IMR-90 (cell line): ENCODE data around the gene CPTP. TPM values are rescaled to one million over a fixed set of nuclear protein-coding genes. Genes with fewer than 3 reads are reported as not detected.

Experiments
- ATAC-seq: fragments of 200-7000 bp; cut with Tn5 transposase; 2 replicates; pipeline ENCODE4 v1.9.1; 2020; ENCODE audit warnings: low read depth, mild to moderate bottlenecking, moderate library complexity
- BruUV-seq: library from RNA; stranded (reverse); fragments of 400-500 nt; replicated peaks from 2 replicates; lab custom pipeline; 2021; lab: Mats Ljungman, UMichigan
- CTCF ChIA-PET: fragments of 300-600 bp; formaldehyde crosslinking; extraction: SDS; loops from one replicate; lab custom pipeline; 2021; ENCODE audit warnings: antibody characterized with exemption; lab: Yijun Ruan, JAX
- POLR2A ChIA-PET: fragments of 300-600 bp; sonication (Branson Sonifier 250); formaldehyde crosslinking; loops from one replicate; lab custom pipeline; 2022; ENCODE audit warnings: antibody characterized with exemption; ENCODE audit not compliant: unreplicated experiment; lab: Charles Lee
- DNase-seq: peaks from one replicate; pipeline ENCODE4 v3.0.0; 2013
- H2AFZ ChIP-seq: replicated peaks from 2 replicates; pipeline ENCODE3; 2013; ENCODE audit warnings: low read length, mild to moderate bottlenecking; ENCODE audit not compliant: poor library complexity
- H2AK5ac ChIP-seq: 2 replicates; pipeline ENCODE4 v1.6.1; 2013; ENCODE audit warnings: low read depth, low read length, inconsistent platforms
- H2AK9ac ChIP-seq: replicated peaks from 2 replicates; pipeline ENCODE3; 2013; ENCODE audit warnings: mild to moderate bottlenecking, low read depth, low read length, moderate library complexity; ENCODE audit not compliant: poor library complexity
- H2BK120ac ChIP-seq: 2 replicates; pipeline ENCODE4 v1.6.1; 2013; ENCODE audit warnings: low read depth, low read length, inconsistent platforms
- H2BK15ac ChIP-seq: 3 replicates; pipeline ENCODE4 v1.6.1; 2013; ENCODE audit warnings: low read depth, low read length, inconsistent platforms
- H2BK20ac ChIP-seq: 2 replicates; pipeline ENCODE4 v1.6.1; 2013; ENCODE audit warnings: low read depth, mild to moderate bottlenecking, inconsistent platforms, low read length, moderate library complexity
- H2BK5ac ChIP-seq: 2 replicates; pipeline ENCODE4 v1.6.1; 2013; ENCODE audit warnings: mild to moderate bottlenecking, low read depth, low read length, inconsistent platforms; ENCODE audit not compliant: poor library complexity, severe bottlenecking
- H3K14ac ChIP-seq: replicated peaks from 2 replicates; pipeline ENCODE4 v1.6.1; 2013; ENCODE audit warnings: low read depth, low read length, inconsistent platforms
- H3K18ac ChIP-seq: 2 replicates; pipeline ENCODE4 v1.6.1; 2013; ENCODE audit warnings: low read depth, low read length, control low read depth
- H3K23ac ChIP-seq: 2 replicates; pipeline ENCODE4 v1.6.1; 2013; ENCODE audit warnings: low read depth, low read length, inconsistent platforms
- H3K27ac ChIP-seq: 2 replicates; pipeline ENCODE4 v1.5.1; 2013; ENCODE audit warnings: mild to moderate bottlenecking, control low read depth, low read length; ENCODE audit not compliant: insufficient read depth
- H3K27me3 ChIP-seq: 2 replicates; pipeline ENCODE4 v1.6.1; 2013; ENCODE audit warnings: low read length; ENCODE audit not compliant: control insufficient read depth, insufficient read depth
- H3K36me3 ChIP-seq: 2 replicates; pipeline ENCODE4 v1.6.1; 2013; ENCODE audit warnings: low read length, mixed read lengths; ENCODE audit not compliant: control insufficient read depth, insufficient read depth
- H3K4ac ChIP-seq: 2 replicates; pipeline ENCODE4 v1.6.1; 2013; ENCODE audit warnings: low read depth, low read length, inconsistent platforms
- H3K4me1 ChIP-seq: 2 replicates; pipeline ENCODE4 v1.6.1; 2013; ENCODE audit warnings: low read length, mixed read lengths; ENCODE audit not compliant: control insufficient read depth, insufficient read depth
- H3K4me2 ChIP-seq: 2 replicates; pipeline ENCODE4 v1.6.1; 2013; ENCODE audit warnings: low read depth, mild to moderate bottlenecking, control low read depth, low read length, moderate library complexity
- H3K4me3 ChIP-seq: 2 replicates; pipeline ENCODE4 v1.5.1; 2013; ENCODE audit warnings: low read depth, mild to moderate bottlenecking, control low read depth, low read length, moderate library complexity; ENCODE audit not compliant: insufficient read depth
- H3K56ac ChIP-seq: 2 replicates; pipeline ENCODE4 v1.6.1; 2013; ENCODE audit warnings: low read length, inconsistent platforms; ENCODE audit not compliant: insufficient read depth; ENCODE audit errors: extremely low read depth
- H3K79me1 ChIP-seq, 2 experiments: 2 replicates each; pipeline ENCODE4 v1.6.1; 2013; ENCODE audit warnings: low read length in 2 of 2, inconsistent platforms in 1 of 2, low read depth in 1 of 2
- H3K9ac ChIP-seq: 2 replicates; pipeline ENCODE4 v1.6.1; 2013; ENCODE audit warnings: low read depth, low read length, control low read depth
- H3K9me1 ChIP-seq: 2 replicates; pipeline ENCODE4 v1.6.1; 2013; ENCODE audit warnings: low read length, inconsistent platforms; ENCODE audit not compliant: insufficient read depth
- H3K9me3 ChIP-seq: 2 replicates; pipeline ENCODE4 v1.6.1; 2013; ENCODE audit warnings: low read length; ENCODE audit not compliant: control insufficient read depth, insufficient read depth
- H4K20me1 ChIP-seq: 2 replicates; pipeline ENCODE4 v1.6.1; 2013; ENCODE audit warnings: low read length, inconsistent platforms; ENCODE audit not compliant: insufficient read depth
- H4K5ac ChIP-seq: 2 replicates; pipeline ENCODE4 v1.6.1; 2013; ENCODE audit warnings: mild to moderate bottlenecking, low read depth, low read length, control low read depth
- H4K8ac ChIP-seq, 2 experiments: 2 replicates each; pipeline ENCODE4 v1.6.1; 2013; ENCODE audit warnings: low read depth in 2 of 2, low read length in 2 of 2, control low read depth in 1 of 2, inconsistent platforms in 1 of 2
- H4K91ac ChIP-seq: 2 replicates; pipeline ENCODE4 v1.6.1; 2013; ENCODE audit warnings: low read depth, low read length, inconsistent platforms; ENCODE audit not compliant: insufficient read depth
- BHLHE40 ChIP-seq: fragments of 150-350 bp; IDR thresholded peaks from 2 replicates; pipeline ENCODE4 v1.6.1; 2016; ENCODE audit warnings: mild to moderate bottlenecking, low read depth, low read length
- CHD1 ChIP-seq: IDR thresholded peaks from 2 replicates; pipeline ENCODE4 v1.6.1; 2012; ENCODE audit warnings: low read depth, low read length, improper control_type of control experiment
- FOS ChIP-seq: fragments of 150-350 bp; IDR thresholded peaks from 2 replicates; pipeline ENCODE4 v1.6.1; 2016; ENCODE audit warnings: low read depth, low read length
- MAFK ChIP-seq: IDR thresholded peaks from 2 replicates; pipeline ENCODE4 v1.6.1; 2012; ENCODE audit warnings: low read depth, low read length, improper control_type of control experiment
- MAZ ChIP-seq: IDR thresholded peaks from 2 replicates; pipeline ENCODE4 v1.6.1; 2012; ENCODE audit warnings: low read depth, mild to moderate bottlenecking, low read length, improper control_type of control experiment, moderate library complexity, borderline replicate concordance
- MXI1 ChIP-seq: IDR thresholded peaks from 2 replicates; pipeline ENCODE4 v1.6.1; 2012; ENCODE audit warnings: low read depth, mild to moderate bottlenecking, low read length, moderate library complexity, borderline replicate concordance
- NFE2L2 ChIP-seq: fragments of 150-350 bp; IDR thresholded peaks from 2 replicates; pipeline ENCODE4 v1.6.1; 2016; ENCODE audit warnings: low read depth, mild to moderate bottlenecking, low read length
- POLR2A ChIP-seq: IDR thresholded peaks from 2 replicates; pipeline ENCODE4 v1.6.1; 2012; ENCODE audit warnings: mild to moderate bottlenecking, low read depth, low read length
- RAD21 ChIP-seq: IDR thresholded peaks from 2 replicates; pipeline ENCODE4 v1.6.1; 2012; ENCODE audit warnings: low read length, improper control_type of control experiment
- RCOR1 ChIP-seq: IDR thresholded peaks from 2 replicates; pipeline ENCODE4 v1.6.1; 2012; ENCODE audit warnings: mild to moderate bottlenecking, low read length, improper control_type of control experiment; ENCODE audit not compliant: insufficient replicate concordance
- RFX5 ChIP-seq: IDR thresholded peaks from 2 replicates; pipeline ENCODE4 v1.8.0; 2012; ENCODE audit warnings: low read depth, mild to moderate bottlenecking, low read length, moderate library complexity
- SMC3 ChIP-seq: fragments of 150-350 bp; IDR thresholded peaks from 2 replicates; pipeline ENCODE4 v1.6.1; 2016; ENCODE audit warnings: low read depth, mild to moderate bottlenecking, antibody characterized with exemption, low read length, moderate library complexity
- WGBS, 2 experiments: methylation state at CpG; one replicate each; pipeline versions ENCODE4 v1.1.5 to v1.1.7; 2013; ENCODE audit warnings: missing lambda C conversion rate in 2 of 2; ENCODE audit not compliant: insufficient read length in 1 of 2; ENCODE audit errors: extremely low coverage in 2 of 2; 5-methylcytosine and 5-hydroxymethylcytosine counted together
- dilution Hi-C: fragments of 300-500 bp; cut with HindIII; formaldehyde crosslinking; loops from one replicate; pipeline ENCODE4 v1.14.3; 2018; ENCODE audit warnings: low sequenced_read_pairs; ENCODE audit not compliant: unreplicated experiment
- in situ Hi-C: fragments of 300-500 bp; cut with MboI; formaldehyde crosslinking; loops from 3 replicates; pipeline ENCODE4 v1.14.3; 2019; ENCODE audit warnings: low sequenced_read_pairs, inconsistent platforms, mixed read lengths
- intact Hi-C: fragments of 100-400 bp; cut with micrococcal nuclease; formaldehyde crosslinking; loops from 2 replicates; pipeline ENCODE4 v1.10.0; 2022
- polyA plus RNA-seq, 3 experiments: library from polyadenylated mRNA; depleted of rRNA; stranded (reverse); fragments of >200 nt; gene quantifications; 2 replicates each; pipeline ENCODE4 v1.2.3, GENCODE V29; 2012; ENCODE audit warnings: low replicate concordance in 1 of 3
- total RNA-seq: library from RNA; depleted of rRNA; stranded (reverse); fragments of >200 nt; gene quantifications from 2 replicates; pipeline ENCODE4 v1.2.3, GENCODE V29; 2012
- TF ChIP-seq, protein P1 (sequence below): fragments of 150-350 bp; IDR thresholded peaks from 2 replicates; pipeline ENCODE4 v1.6.1; 2016; ENCODE audit warnings: low read depth, mild to moderate bottlenecking, low read length, moderate library complexity, borderline replicate concordance
- TF ChIP-seq, protein P2 (sequence below): conservative IDR thresholded peaks from 2 replicates; pipeline ENCODE4 v1.5.1; 2012; ENCODE audit warnings: mild to moderate bottlenecking, low read depth, low read length, improper control_type of control experiment
- TF ChIP-seq, protein P3 (sequence below): fragments of 150-350 bp; IDR thresholded peaks from 2 replicates; pipeline ENCODE4 v1.6.1; 2017; ENCODE audit warnings: mild to moderate bottlenecking, antibody characterized with exemption, low read length, low read depth

CPTP gene
- total and polyA plus RNA-seq, 2 of the 4 experiments (the other 2 are of a cell fraction): 2.7 to 12.1 TPM

DNA sequence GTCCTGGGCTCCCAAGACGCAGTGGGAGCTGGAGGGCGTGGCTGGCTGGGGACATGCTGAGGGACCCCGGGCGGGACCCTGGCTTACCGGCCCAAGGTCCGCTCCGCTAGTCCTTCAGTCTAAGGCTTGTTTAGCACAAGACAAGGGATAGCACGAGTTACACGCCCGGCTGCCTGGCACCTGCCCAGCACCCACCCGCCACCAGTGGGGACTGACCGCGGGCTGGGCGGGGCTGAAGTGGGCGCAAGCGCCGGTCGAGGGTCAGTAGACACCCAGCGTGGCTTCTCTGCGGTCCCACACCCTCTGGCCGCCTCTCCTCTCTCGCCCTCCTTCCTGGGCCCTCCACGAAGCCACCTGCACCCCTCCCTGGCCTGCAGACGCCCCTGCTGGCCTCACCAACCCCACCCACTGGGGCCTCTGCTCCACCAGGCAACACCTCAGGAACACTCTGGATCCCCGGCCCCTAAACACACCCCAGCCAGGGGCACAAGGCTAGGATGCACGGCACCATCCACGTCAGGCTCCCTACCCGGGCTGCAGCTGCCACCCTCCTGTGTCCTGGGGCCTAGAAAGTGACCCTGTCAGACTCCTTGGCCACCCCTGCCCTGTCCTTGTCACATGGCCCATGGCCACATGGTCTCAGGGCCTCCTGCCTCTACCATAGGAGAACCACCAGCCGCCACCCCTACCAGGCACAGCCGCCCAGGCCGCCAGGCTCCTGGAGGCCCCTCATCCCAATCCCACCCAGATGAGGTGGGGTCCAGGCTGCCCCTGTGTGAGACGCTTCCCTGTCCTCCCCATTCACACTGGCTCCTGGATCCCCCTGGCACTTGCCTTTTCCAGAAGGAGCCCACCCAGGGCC lies 12.6 kb downstream of the CPTP start:
- Histone ChIP-seq H3K4me1 (no peaks in the 10 kb centered on the region), H2BK5ac (no peak overlapping the region), H3K4me3 (no peak overlapping the region), H3K18ac (no peak overlapping the region), H4K5ac (no peak overlapping the region), H2BK20ac (no peak overlapping the region), H2AK9ac (no peak overlapping the region), H3K27me3 (no peaks in the 10 kb centered on the region), H3K27ac (no peak overlapping the region), H3K9me3 (no peaks in the 10 kb centered on the region), H3K14ac (no peak overlapping the region), H2AFZ (no peak overlapping the region), H2BK120ac (no peak overlapping the region), H3K9ac (no peak overlapping the region), H2AK5ac (no peak overlapping the region), H4K20me1 (peaks cover 15% of the 10 kb centered on the region), H3K9me1 (peaks cover 9% of the 10 kb centered on the region), H3K4ac (no peak overlapping the region), H3K36me3 (peaks cover 48% of the 10 kb centered on the region), H3K23ac (no peak overlapping the region), H4K8ac (no peak overlapping the region), H4K91ac (no peak overlapping the region), H3K56ac (no peak overlapping the region), H2BK15ac (no peak overlapping the region), H3K4me2 (no peak overlapping the region), H3K79me1 (peaks cover 12 to 16% of the 10 kb centered on the region in 2 experiments)
- in situ Hi-C loops: no loop called here
- DNase-seq: no peak
- CTCF ChIA-PET: no interaction called here
- no TSS peak for BruUV-seq
- POLR2A ChIA-PET: no interaction called here
- intact Hi-C loops: no loop called here
- WGBS, 2 experiments: 94% methylated on average over 22 of the region's 32 CpGs; no CpG with 5 or more reads in 1 of the 2 experiments
- dilution Hi-C loops: no loop called here
- no peak for ATAC-seq
- TF ChIP-seq RCOR1 (no peak), MXI1 (no peak), BHLHE40 (no peak), POLR2A (no peak), NFE2L2 (no peak), FOS (no peak), RFX5 (no peak), MAFK (no peak), MAZ (no peak), RAD21 (no peak), CHD1 (no peak), SMC3 (no peak)
- TF ChIP-seq, protein P1, sequence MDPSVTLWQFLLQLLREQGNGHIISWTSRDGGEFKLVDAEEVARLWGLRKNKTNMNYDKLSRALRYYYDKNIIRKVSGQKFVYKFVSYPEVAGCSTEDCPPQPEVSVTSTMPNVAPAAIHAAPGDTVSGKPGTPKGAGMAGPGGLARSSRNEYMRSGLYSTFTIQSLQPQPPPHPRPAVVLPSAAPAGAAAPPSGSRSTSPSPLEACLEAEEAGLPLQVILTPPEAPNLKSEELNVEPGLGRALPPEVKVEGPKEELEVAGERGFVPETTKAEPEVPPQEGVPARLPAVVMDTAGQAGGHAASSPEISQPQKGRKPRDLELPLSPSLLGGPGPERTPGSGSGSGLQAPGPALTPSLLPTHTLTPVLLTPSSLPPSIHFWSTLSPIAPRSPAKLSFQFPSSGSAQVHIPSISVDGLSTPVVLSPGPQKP: no peak
- TF ChIP-seq, protein P2, sequence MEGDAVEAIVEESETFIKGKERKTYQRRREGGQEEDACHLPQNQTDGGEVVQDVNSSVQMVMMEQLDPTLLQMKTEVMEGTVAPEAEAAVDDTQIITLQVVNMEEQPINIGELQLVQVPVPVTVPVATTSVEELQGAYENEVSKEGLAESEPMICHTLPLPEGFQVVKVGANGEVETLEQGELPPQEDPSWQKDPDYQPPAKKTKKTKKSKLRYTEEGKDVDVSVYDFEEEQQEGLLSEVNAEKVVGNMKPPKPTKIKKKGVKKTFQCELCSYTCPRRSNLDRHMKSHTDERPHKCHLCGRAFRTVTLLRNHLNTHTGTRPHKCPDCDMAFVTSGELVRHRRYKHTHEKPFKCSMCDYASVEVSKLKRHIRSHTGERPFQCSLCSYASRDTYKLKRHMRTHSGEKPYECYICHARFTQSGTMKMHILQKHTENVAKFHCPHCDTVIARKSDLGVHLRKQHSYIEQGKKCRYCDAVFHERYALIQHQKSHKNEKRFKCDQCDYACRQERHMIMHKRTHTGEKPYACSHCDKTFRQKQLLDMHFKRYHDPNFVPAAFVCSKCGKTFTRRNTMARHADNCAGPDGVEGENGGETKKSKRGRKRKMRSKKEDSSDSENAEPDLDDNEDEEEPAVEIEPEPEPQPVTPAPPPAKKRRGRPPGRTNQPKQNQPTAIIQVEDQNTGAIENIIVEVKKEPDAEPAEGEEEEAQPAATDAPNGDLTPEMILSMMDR: no peak
- TF ChIP-seq, protein P3, sequence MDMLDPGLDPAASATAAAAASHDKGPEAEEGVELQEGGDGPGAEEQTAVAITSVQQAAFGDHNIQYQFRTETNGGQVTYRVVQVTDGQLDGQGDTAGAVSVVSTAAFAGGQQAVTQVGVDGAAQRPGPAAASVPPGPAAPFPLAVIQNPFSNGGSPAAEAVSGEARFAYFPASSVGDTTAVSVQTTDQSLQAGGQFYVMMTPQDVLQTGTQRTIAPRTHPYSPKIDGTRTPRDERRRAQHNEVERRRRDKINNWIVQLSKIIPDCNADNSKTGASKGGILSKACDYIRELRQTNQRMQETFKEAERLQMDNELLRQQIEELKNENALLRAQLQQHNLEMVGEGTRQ: no peak
